GM20000 (cell line): Measurements from ENCODE around the gene VTI1A.
"Not testable (repeated sequence)": the region's sequence is repeated elsewhere in the genome, so short reads cannot be mapped to it uniquely, and the experiment has no call there.

Experiments
- DNase-seq: peaks from one replicate; pipeline ENCODE4 v3.0.0; 2012; ENCODE audit warnings: low spot score
- CTCF ChIP-seq: IDR thresholded peaks from 2 replicates; pipeline ENCODE4 v1.5.1; 2012; ENCODE audit warnings: mild to moderate bottlenecking, control low read depth; ENCODE audit errors: extremely low read depth, missing control alignments

The VTI1A gene

GRCh38 chr10:112859793-112860192 lies 412.8 kb downstream of the VTI1A start:
- TF ChIP-seq CTCF, result no peak
- no peak for DNase-seq

- DNase-seq, result not testable (repeated sequence)
Observed at GRCh38 chr10:112863461-112863860, 416.4 kb downstream of the VTI1A start.
